K562 (cell line): ENCODE data around the gene TEX54. TPM values are rescaled to one million over a fixed set of nuclear protein-coding genes. Genes with fewer than 3 reads are reported as not detected.

Experiments used
- ARID4B ChIP-seq: sonication (generic); formaldehyde crosslinking; IDR thresholded peaks from 2 replicates; pipeline ENCODE4 v1.8.0; 2022; ENCODE audit warnings: mild to moderate bottlenecking, missing genetic modification reagents
- CREB3L1 ChIP-seq: fragments of 450-650 bp; IDR thresholded peaks from 2 replicates; pipeline ENCODE4 v1.6.1; 2014; ENCODE audit warnings: low read depth, mild to moderate bottlenecking, moderate library complexity, borderline replicate concordance
- E2F4 ChIP-seq: sonication (generic); formaldehyde crosslinking; IDR thresholded peaks from 2 replicates; pipeline ENCODE4 v1.8.0; 2022; ENCODE audit warnings: mild to moderate bottlenecking, low read depth, missing genetic modification reagents
- FIP1L1 ChIP-seq: fragments of 200-400 bp; formaldehyde crosslinking; IDR thresholded peaks from 2 replicates; pipeline ENCODE4 v1.6.1; 2018; ENCODE audit warnings: mild to moderate bottlenecking, low read depth, low read length; ENCODE audit not compliant: poor library complexity, severe bottlenecking
- HMGXB4 ChIP-seq: sonication (generic); formaldehyde crosslinking; IDR thresholded peaks from 2 replicates; pipeline ENCODE4 v1.8.1; 2023; ENCODE audit warnings: mild to moderate bottlenecking, missing genetic modification reagents
- KDM5B ChIP-seq: fragments of 200-600 bp; sonication (generic); IDR thresholded peaks from 2 replicates; pipeline ENCODE4 v1.6.1; 2012; ENCODE audit warnings: low read depth, mild to moderate bottlenecking, moderate library complexity, low read length, control low read depth, inconsistent platforms; ENCODE audit not compliant: insufficient replicate concordance
- MAFG ChIP-seq: fragments of 450-650 bp; conservative IDR thresholded peaks from 2 replicates; pipeline ENCODE4 v1.6.1; 2016; ENCODE audit warnings: missing genetic modification characterization, missing compliant biosample characterization
- NKRF ChIP-seq: fragments of 450-650 bp; IDR thresholded peaks from 2 replicates; pipeline ENCODE4 v1.6.1; 2016; ENCODE audit warnings: borderline replicate concordance
- RB1 ChIP-seq: fragments of 450-650 bp; IDR thresholded peaks from 2 replicates; pipeline ENCODE4 v1.6.1; 2017; ENCODE audit warnings: low read depth, mild to moderate bottlenecking
- SNIP1 ChIP-seq: fragments of 450-650 bp; IDR thresholded peaks from 2 replicates; pipeline ENCODE4 v1.7.1; 2017; ENCODE audit warnings: low read depth, mild to moderate bottlenecking
- TAF1 ChIP-seq: IDR thresholded peaks from 2 replicates; pipeline ENCODE4 v1.6.1; 2011; ENCODE audit warnings: mild to moderate bottlenecking, low read length, moderate library complexity; ENCODE audit not compliant: insufficient read depth, control insufficient read depth, severe bottlenecking; ENCODE audit errors: extremely low read depth
- polyA plus RNA-seq, 8 experiments: library from polyadenylated mRNA; depleted of rRNA in 4 of 8; stranded (reverse) in 5 of 8; unstranded in 3 of 8; fragments of >200 nt; fragmentation: Nextera tagmentation in 2 of 8; fragmentation: Illumina TruSeq in 1 of 8; extraction: Ambion mirVana in 2 of 8; extraction: Trizol in 1 of 8; gene quantifications; 2 replicates each; pipeline versions ENCODE4 v1.2.1 to v1.2.3, GENCODE V29; 2011 to 2014; ENCODE audit warnings: inconsistent platforms in 1 of 8, missing spikeins in 1 of 8
- total RNA-seq, 7 experiments: library from RNA; depleted of rRNA in 6 of 7; stranded (reverse); fragments of >200 nt in 6 of 7; fragmentation: Illumina TruSeq in 2 of 7; extraction: Trizol in 2 of 7; gene quantifications; 2 replicates each; pipeline versions ENCODE4 v1.2.1 to v1.2.3, GENCODE V29; 2011 to 2021; ENCODE audit warnings: low replicate concordance in 1 of 7

The TEX54 gene
- total and polyA plus RNA-seq, 9 of the 15 experiments (the other 6 are each of a cell fraction or from before 2014, with no cell fraction given), result not detected

GRCh38 chr11:62787005-62787759 is 45.5 kb downstream of the TEX54 start, which contains the start of gene TMEM179B (continued):
- TF ChIP-seq ARID4B (CRISPR knock-in tag) (peak; percentile 95), E2F4 (CRISPR knock-in tag) (peak; percentile 74), SNIP1 (no peak), RB1 (peak; percentile 84; the same call in 1 of the 2 replicates), HMGXB4 (CRISPR knock-in tag) (peak; percentile 56; the same call in 1 of the 2 replicates), TAF1 (peak; percentile 90), NKRF (peak; percentile 74; the same call in 1 of the 2 replicates), FIP1L1 (peak; percentile 22), CREB3L1 (peak; percentile 58; the same call in 1 of the 2 replicates), MAFG (tag) (no peak), KDM5B (peak; percentile 97)
